GM10248 (cell line): ENCODE measurements around the gene APOC4.
"Not testable (repeated sequence)": the region's sequence is repeated elsewhere in the genome, so short reads cannot be mapped to it uniquely, and the experiment has no call there.

Experiments
- CTCF ChIA-PET: fragments of 300-600 bp; sonication (Branson Sonifier 250); formaldehyde crosslinking; extraction: SDS; loops from one replicate; lab custom pipeline; 2021; ENCODE audit warnings: antibody characterized with exemption; lab: Yijun Ruan, JAX
- POLR2A ChIA-PET: fragments of 350-650 bp; sonication (Branson Sonifier 250); formaldehyde crosslinking; extraction: SDS; loops from one replicate; lab custom pipeline; 2020; ENCODE audit warnings: antibody characterized with exemption; lab: Yijun Ruan, JAX
- DNase-seq: peaks from one replicate; pipeline ENCODE4 v3.0.0; 2012; ENCODE audit errors: extremely low spot score
- CTCF ChIP-seq: IDR thresholded peaks from 2 replicates; pipeline ENCODE4 v1.5.1; 2012; ENCODE audit warnings: mild to moderate bottlenecking, low read depth; ENCODE audit errors: extremely low read depth, missing control alignments, control extremely low read depth

Gene APOC4

GRCh38 chr19:44907613-44908012, 34.4 kb upstream of the APOC4 start:
- ChIA-PET CTCF (interaction anchor here (7.0 kb wide), 1 partner anchor 46 kb away, joined by 95 read pairs; the partner anchor contains the start of gene CLPTM1), POLR2A (no interaction called here)
- TF ChIP-seq CTCF: no peak
- DNase-seq: no peak

GRCh38 chr19:44908074-44908835, 33.8 kb upstream of the APOC4 start:
- CTCF ChIA-PET: interaction anchor here (1.4 to 7.0 kb wide), 2 partner anchors 45 to 158 kb away, joined by 3 to 95 read pairs; partner anchors contain the start of gene CLPTM1
- no peak for TF ChIP-seq CTCF
- no peak for DNase-seq
- POLR2A ChIA-PET: no interaction called here

GRCh38 chr19:44908836-44909261, 33.2 kb upstream of the APOC4 start:
- no peak for DNase-seq
- ChIA-PET CTCF (interaction anchor here (0.8 to 7.0 kb wide), 4 partner anchors 43 to 157 kb away, joined by 3 to 95 read pairs (median 4); partner anchors contain the start of gene CLPTM1), POLR2A (no interaction called here)
- TF ChIP-seq CTCF: no peak

- no peak for DNase-seq
- ChIA-PET POLR2A (no interaction called here), CTCF (interaction anchor here (1.1 to 1.7 kb wide), 4 partner anchors 10 to 150 kb away, joined by 3 to 7 read pairs (median 4); partner anchors contain the start of gene APOC2)
- no peak for TF ChIP-seq CTCF
Measured at GRCh38 chr19:44909775-44910174, 32.3 kb upstream of the APOC4 start.

GRCh38 chr19:44911896-44912295, 30.1 kb upstream of the APOC4 start:
- POLR2A ChIA-PET, DNase-seq: not testable (repeated sequence)
- CTCF ChIA-PET: interaction anchor here (0.9 to 1.7 kb wide), 4 partner anchors 15 to 126 kb away, joined by 3 to 7 read pairs (median 4); partner anchors contain the start of genes CLASRP and CLPTM1

- no peak for DNase-seq
- CTCF ChIA-PET: interaction anchor here (1.3 to 1.5 kb wide), 2 partner anchors 8 to 125 kb away, joined by 4 to 6 read pairs; partner anchors contain the start of gene CLASRP
- POLR2A ChIA-PET: no interaction called here
- TF ChIP-seq CTCF: no peak
Measured at GRCh38 chr19:44912854-44913253, 29.2 kb upstream of the APOC4 start.

GRCh38 chr19:44913512-44914432, 28.3 kb upstream of the APOC4 start:
- CTCF ChIA-PET: interaction anchor here (1.3 to 1.5 kb wide), 2 partner anchors 9 to 125 kb away, joined by 4 to 6 read pairs; partner anchors contain the start of gene CLASRP

GRCh38 chr19:44914433-44915206, 27.4 kb upstream of the APOC4 start, which contains the start of gene APOC1:
APOC1 (plus strand) TSS chr19:44914608; CDS start chr19:44914892, 284 bp downstream.
- CTCF ChIA-PET: interaction anchor here (1.3 to 2.1 kb wide), 2 partner anchors 10 to 216 kb away, joined by 3 to 10 read pairs; no protein-coding TSS in a partner anchor

More at GRCh38 chr19:44913512-44914432, 28.3 kb upstream of the APOC4 start:
- POLR2A ChIA-PET, DNase-seq: not testable (repeated sequence)

More at GRCh38 chr19:44914433-44915206, 27.4 kb upstream of the APOC4 start, which contains the start of gene APOC1:
- DNase-seq: peak; percentile 94
- POLR2A ChIA-PET: not testable (repeated sequence)
